IPS DF 6.9 (cell line): ENCODE results near the gene ZNF536.

Experiments
- DNase-seq: peaks from one replicate; pipeline ENCODE4 v3.0.0-alpha.2; 2013; ENCODE audit warnings: low read depth, low spot score
- H3K27ac ChIP-seq: one replicate; pipeline ENCODE4 v1.5.1; 2013; ENCODE audit warnings: low read length, control low read depth
- H3K27me3 ChIP-seq: 2 replicates; pipeline ENCODE4 v1.6.1; 2013; ENCODE audit warnings: mild to moderate bottlenecking, low read length; ENCODE audit not compliant: control insufficient read depth, insufficient read depth
- H3K36me3 ChIP-seq: 2 replicates; pipeline ENCODE4 v1.6.1; 2013; ENCODE audit warnings: low read length; ENCODE audit not compliant: control insufficient read depth, insufficient read depth
- H3K4me1 ChIP-seq: 2 replicates; pipeline ENCODE4 v1.6.1; 2013; ENCODE audit warnings: low read length; ENCODE audit not compliant: control insufficient read depth, insufficient read depth
- H3K4me3 ChIP-seq: 2 replicates; pipeline ENCODE4 v1.5.1; 2013; ENCODE audit warnings: mild to moderate bottlenecking, low read length
- H3K9me3 ChIP-seq: 2 replicates; pipeline ENCODE4 v1.6.1; 2013; ENCODE audit warnings: low read length, inconsistent platforms; ENCODE audit not compliant: control insufficient read depth, insufficient read depth
- WGBS: extraction: QIAGEN DNeasy Blood & Tissue Kit; methylation state at CpG from one replicate; pipeline ENCODE4 v1.1.7; 2013; ENCODE audit warnings: mixed read lengths, missing lambda C conversion rate; ENCODE audit not compliant: insufficient read length, insufficient coverage; 5-methylcytosine and 5-hydroxymethylcytosine counted together

ZNF536 gene

GRCh38 chr19:30543243-30543945, 171.2 kb downstream of the ZNF536 start:
- WGBS = no CpG with 5 or more reads among the region's 9 CpGs

GRCh38 chr19:30545752-30546151, 173.6 kb downstream of the ZNF536 start:
- Histone ChIP-seq H3K27me3 (no peaks in the 10 kb centered on the region), H3K27ac (no peak overlapping the region), H3K4me3 (no peak overlapping the region), H3K9me3 (no peaks in the 10 kb centered on the region), H3K4me1 (peaks cover 2% of the 10 kb centered on the region; the same call in 1 of the 2 replicates), H3K36me3 (0 out of 2 replicates have a peak, but pooled peaks cover 2% of the 10 kb centered on the region)
- DNase-seq = no peak
- WGBS = no CpG with 5 or more reads among the region's 7 CpGs

More at GRCh38 chr19:30543243-30543945, 171.2 kb downstream of the ZNF536 start:
- H3K27me3 ChIP-seq = no peaks in the 10 kb centered on the region
- H3K27ac ChIP-seq = no peak overlapping the region
- no peaks in the 10 kb centered on the region for H3K9me3 ChIP-seq
- H3K36me3 ChIP-seq = no peaks in the 10 kb centered on the region
- no peak for DNase-seq
- no peak overlapping the region for H3K4me3 ChIP-seq
- peaks cover 2% of the 10 kb centered on the region; the same call in 1 of the 2 replicates for H3K4me1 ChIP-seq

- DNase-seq = no peak
- Histone ChIP-seq H3K27me3 (no peaks in the 10 kb centered on the region), H3K27ac (no peak overlapping the region), H3K4me3 (no peak overlapping the region), H3K9me3 (no peaks in the 10 kb centered on the region), H3K4me1 (peaks cover 3% of the 10 kb centered on the region), H3K36me3 (0 out of 2 replicates have a peak, but pooled peaks cover 2% of the 10 kb centered on the region)
- no CpG with 5 or more reads among the region's 6 CpGs for WGBS
Observed at GRCh38 chr19:30546332-30546731, 174.1 kb downstream of the ZNF536 start.

- H3K36me3 ChIP-seq = 0 out of 2 replicates have a peak, but pooled peaks cover 2% of the 10 kb centered on the region
- no peak overlapping the region for H3K27ac ChIP-seq
- H3K27me3 ChIP-seq = no peaks in the 10 kb centered on the region
- no CpG with 5 or more reads among the region's 2 CpGs for WGBS
- H3K9me3 ChIP-seq = no peaks in the 10 kb centered on the region
- no peak for DNase-seq
- no peak overlapping the region for H3K4me3 ChIP-seq
- H3K4me1 ChIP-seq = peaks cover 4% of the 10 kb centered on the region
Observed at GRCh38 chr19:30547246-30547645, 175.1 kb downstream of the ZNF536 start.

GRCh38 chr19:30549151-30549550, 177.0 kb downstream of the ZNF536 start:
- Histone ChIP-seq H3K4me1 (peaks cover 4% of the 10 kb centered on the region), H3K27me3 (no peaks in the 10 kb centered on the region), H3K4me3 (no peak overlapping the region), H3K9me3 (no peaks in the 10 kb centered on the region), H3K36me3 (0 out of 2 replicates have a peak, but pooled peaks cover 2% of the 10 kb centered on the region), H3K27ac (no peak overlapping the region)
- no peak for DNase-seq
- WGBS = no CpG with 5 or more reads among the region's 13 CpGs

GRCh38 chr19:30551271-30551670, 179.1 kb downstream of the ZNF536 start:
- H3K4me1 ChIP-seq = peaks cover 5% of the 10 kb centered on the region
- WGBS = no CpG with 5 or more reads among the region's 11 CpGs
- H3K27ac ChIP-seq = no peak overlapping the region
- DNase-seq = no peak
- H3K9me3 ChIP-seq = no peaks in the 10 kb centered on the region
- 0 out of 2 replicates have a peak, but pooled peaks cover 2% of the 10 kb centered on the region for H3K36me3 ChIP-seq
- no peak overlapping the region for H3K4me3 ChIP-seq
- H3K27me3 ChIP-seq = no peaks in the 10 kb centered on the region

- DNase-seq = no peak
- H3K27me3 ChIP-seq = no peaks in the 10 kb centered on the region
- WGBS = no CpG with 5 or more reads among the region's 5 CpGs
Observed at GRCh38 chr19:30552593-30552992, 180.4 kb downstream of the ZNF536 start.

GRCh38 chr19:30555075-30555790, 183.0 kb downstream of the ZNF536 start:
- no peaks in the 10 kb centered on the region for H3K27me3 ChIP-seq
- no peak overlapping the region for H3K4me3 ChIP-seq
- H3K9me3 ChIP-seq = no peaks in the 10 kb centered on the region
- WGBS = no CpG with 5 or more reads among the region's 12 CpGs
- no peak overlapping the region for H3K27ac ChIP-seq
- H3K4me1 ChIP-seq = peaks cover 16% of the 10 kb centered on the region
- no peak for DNase-seq
- no peaks in the 10 kb centered on the region for H3K36me3 ChIP-seq

More at GRCh38 chr19:30552593-30552992, 180.4 kb downstream of the ZNF536 start:
- no peak overlapping the region for H3K4me3 ChIP-seq
- no peaks in the 10 kb centered on the region for H3K9me3 ChIP-seq
- no peak overlapping the region for H3K27ac ChIP-seq
- 0 out of 2 replicates have a peak, but pooled peaks cover 2% of the 10 kb centered on the region for H3K36me3 ChIP-seq
- H3K4me1 ChIP-seq = peaks cover 7% of the 10 kb centered on the region

- no peak overlapping the region for H3K27ac ChIP-seq
- WGBS = no CpG with 5 or more reads among the region's 1 CpG
Observed at GRCh38 chr19:30555791-30556110, 183.6 kb downstream of the ZNF536 start.

GRCh38 chr19:30556230-30556711, 184.1 kb downstream of the ZNF536 start:
- Histone ChIP-seq H3K4me3 (no peak overlapping the region), H3K9me3 (no peaks in the 10 kb centered on the region), H3K27ac (no peak overlapping the region), H3K36me3 (no peaks in the 10 kb centered on the region), H3K27me3 (no peaks in the 10 kb centered on the region), H3K4me1 (peaks cover 15% of the 10 kb centered on the region)
- WGBS = no CpG with 5 or more reads among the region's 6 CpGs
- peak; percentile 20 for DNase-seq

More at GRCh38 chr19:30555791-30556110, 183.6 kb downstream of the ZNF536 start:
- no peak overlapping the region for H3K4me3 ChIP-seq
- H3K9me3 ChIP-seq = no peaks in the 10 kb centered on the region
- no peaks in the 10 kb centered on the region for H3K36me3 ChIP-seq
- H3K27me3 ChIP-seq = no peaks in the 10 kb centered on the region
- DNase-seq = no peak
- peaks cover 16% of the 10 kb centered on the region for H3K4me1 ChIP-seq
